ENCODE measurements around the gene PIGX. TPM values are rescaled to one million over a fixed set of nuclear protein-coding genes. Genes with fewer than 3 reads are reported as not detected.

Gene PIGX
- polyA plus RNA-seq, 1 donor from 2014 or later, result 116 TPM

DNA sequence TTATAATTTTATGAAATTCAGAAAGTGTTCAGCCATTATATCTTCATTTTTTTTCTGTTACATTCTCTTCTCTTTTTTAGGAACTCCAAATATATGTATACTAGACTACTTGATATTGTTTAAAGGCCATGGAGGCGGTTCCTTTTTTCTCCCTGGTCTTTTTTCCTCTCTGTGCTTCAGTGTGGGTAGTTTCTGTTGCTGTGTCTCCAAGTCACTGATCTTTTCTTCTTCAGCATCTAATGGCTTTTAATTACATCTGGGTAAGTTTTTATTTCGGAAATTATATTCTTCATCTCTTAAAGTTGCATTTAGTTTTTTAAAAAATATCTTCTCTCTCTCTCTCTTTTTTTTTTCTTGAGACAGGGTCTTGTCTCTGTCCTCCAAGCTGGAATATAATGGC lies 8.9 kb downstream of the PIGX start:
- Histone ChIP-seq H3K4me2 (ENCODE audit: low read length) (no peak overlapping the region), H3K4me3 (ENCODE audit: low read length) (no peak overlapping the region), H3K36me3 (ENCODE audit: insufficient read depth, low read length) (no peaks in the 10 kb centered on the region), H3K9me2 (ENCODE audit: insufficient read depth, low read length) (no peaks in the 10 kb centered on the region), H3K27ac (ENCODE audit: low read length) (no peak overlapping the region), H3F3A (ENCODE audit: insufficient read depth, low read length, poor library complexity, severe bottlenecking) (no peaks in the 10 kb centered on the region), H3K27me3 (ENCODE audit: insufficient read depth, low read depth, low read length) (no peaks in the 10 kb centered on the region), H3K9ac (ENCODE audit: low read length) (no peak overlapping the region), H3K79me2 (replicated peaks; ENCODE audit: insufficient read depth, low read length) (no peaks in the 10 kb centered on the region), H2AFZ (ENCODE audit: low read depth, low read length) (no peak overlapping the region), H3K9me3 (ENCODE audit: low read length) (no peaks in the 10 kb centered on the region), H4K20me1 (ENCODE audit: insufficient read depth) (no peaks in the 10 kb centered on the region)
- TF ChIP-seq EZH2 (IDR thresholded peaks at IDR 0.05; ENCODE audit: borderline replicate concordance, insufficient read depth, low read length, poor library complexity, severe bottlenecking), result no peak
- TF ChIP-seq TAF1 (IDR thresholded peaks at IDR 0.05; ENCODE audit: low read depth), result no peak
- no peak for TF ChIP-seq RAD21 (conservative IDR thresholded peaks at IDR 0.05)
- no peak for TF ChIP-seq SMC3 (conservative IDR thresholded peaks at IDR 0.05; ENCODE audit: poor library complexity)
- no peak for TF ChIP-seq POLR2AphosphoS5 (IDR thresholded peaks at IDR 0.05)
- TF ChIP-seq, protein P1, sequence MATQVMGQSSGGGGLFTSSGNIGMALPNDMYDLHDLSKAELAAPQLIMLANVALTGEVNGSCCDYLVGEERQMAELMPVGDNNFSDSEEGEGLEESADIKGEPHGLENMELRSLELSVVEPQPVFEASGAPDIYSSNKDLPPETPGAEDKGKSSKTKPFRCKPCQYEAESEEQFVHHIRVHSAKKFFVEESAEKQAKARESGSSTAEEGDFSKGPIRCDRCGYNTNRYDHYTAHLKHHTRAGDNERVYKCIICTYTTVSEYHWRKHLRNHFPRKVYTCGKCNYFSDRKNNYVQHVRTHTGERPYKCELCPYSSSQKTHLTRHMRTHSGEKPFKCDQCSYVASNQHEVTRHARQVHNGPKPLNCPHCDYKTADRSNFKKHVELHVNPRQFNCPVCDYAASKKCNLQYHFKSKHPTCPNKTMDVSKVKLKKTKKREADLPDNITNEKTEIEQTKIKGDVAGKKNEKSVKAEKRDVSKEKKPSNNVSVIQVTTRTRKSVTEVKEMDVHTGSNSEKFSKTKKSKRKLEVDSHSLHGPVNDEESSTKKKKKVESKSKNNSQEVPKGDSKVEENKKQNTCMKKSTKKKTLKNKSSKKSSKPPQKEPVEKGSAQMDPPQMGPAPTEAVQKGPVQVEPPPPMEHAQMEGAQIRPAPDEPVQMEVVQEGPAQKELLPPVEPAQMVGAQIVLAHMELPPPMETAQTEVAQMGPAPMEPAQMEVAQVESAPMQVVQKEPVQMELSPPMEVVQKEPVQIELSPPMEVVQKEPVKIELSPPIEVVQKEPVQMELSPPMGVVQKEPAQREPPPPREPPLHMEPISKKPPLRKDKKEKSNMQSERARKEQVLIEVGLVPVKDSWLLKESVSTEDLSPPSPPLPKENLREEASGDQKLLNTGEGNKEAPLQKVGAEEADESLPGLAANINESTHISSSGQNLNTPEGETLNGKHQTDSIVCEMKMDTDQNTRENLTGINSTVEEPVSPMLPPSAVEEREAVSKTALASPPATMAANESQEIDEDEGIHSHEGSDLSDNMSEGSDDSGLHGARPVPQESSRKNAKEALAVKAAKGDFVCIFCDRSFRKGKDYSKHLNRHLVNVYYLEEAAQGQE (IDR thresholded peaks at IDR 0.05; ENCODE audit: borderline replicate concordance), result no peak
- no peak for TF ChIP-seq MXI1 (conservative IDR thresholded peaks at IDR 0.05; ENCODE audit: poor library complexity, severe bottlenecking)
- TF ChIP-seq CTCF (IDR thresholded peaks at IDR 0.05; ENCODE audit: poor library complexity, severe bottlenecking), result no peak
- no peak for TF ChIP-seq EP300 (conservative IDR thresholded peaks at IDR 0.05; ENCODE audit: poor library complexity, severe bottlenecking)

DNA sequence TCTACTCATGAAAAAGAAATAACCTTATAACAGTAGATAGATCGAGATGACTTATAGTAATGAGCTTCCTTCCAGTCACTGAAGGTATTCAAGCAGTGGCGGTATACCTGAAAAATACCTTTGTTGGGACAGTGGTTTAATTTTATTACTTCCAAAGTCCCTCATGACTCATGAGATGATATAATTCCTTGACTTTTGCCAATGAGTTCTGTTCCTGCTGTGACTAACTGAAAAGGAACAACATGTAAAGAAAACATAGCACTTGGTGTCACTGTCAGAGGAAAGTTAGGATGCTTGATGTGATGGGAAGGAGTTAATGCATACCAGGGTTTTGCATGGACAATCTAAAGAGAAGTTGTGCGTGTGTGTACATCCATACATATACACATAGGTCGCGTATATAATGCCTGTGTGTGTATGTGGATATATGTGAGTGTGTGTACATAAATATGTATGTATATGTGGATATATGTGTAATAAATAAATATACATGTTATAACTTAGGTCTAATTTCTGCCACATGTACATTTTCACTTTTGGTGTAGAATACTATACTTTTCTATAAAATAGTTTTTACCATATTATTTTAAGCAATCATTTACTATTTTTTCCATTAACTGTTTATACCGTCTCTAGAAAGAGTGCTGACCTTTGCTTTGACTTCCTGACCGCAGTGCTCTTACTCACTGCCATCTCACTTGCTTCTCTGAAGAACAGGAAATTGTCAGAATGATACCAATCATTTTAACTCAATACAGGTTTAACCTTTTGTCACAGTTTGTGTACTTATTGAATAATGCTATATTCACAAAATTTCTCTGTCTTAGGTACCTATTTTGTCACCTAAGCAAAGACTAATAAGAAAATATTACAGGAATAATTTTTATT lies 14.9 kb downstream of the PIGX start:
- H3K4me3 ChIP-seq (ENCODE audit: low read length), result no peak overlapping the region
- no peaks in the 10 kb centered on the region for H3K79me2 ChIP-seq (replicated peaks; ENCODE audit: insufficient read depth, low read length)
- H3F3A ChIP-seq (ENCODE audit: insufficient read depth, low read length, poor library complexity, severe bottlenecking), result no peaks in the 10 kb centered on the region
- no peaks in the 10 kb centered on the region for H3K27me3 ChIP-seq (ENCODE audit: insufficient read depth, low read depth, low read length)
- no peak overlapping the region for H3K9ac ChIP-seq (ENCODE audit: low read length)
- no peaks in the 10 kb centered on the region for H4K20me1 ChIP-seq (ENCODE audit: insufficient read depth)
- no peak for TF ChIP-seq MXI1 (conservative IDR thresholded peaks at IDR 0.05; ENCODE audit: poor library complexity, severe bottlenecking)
- no peak for TF ChIP-seq SMC3 (conservative IDR thresholded peaks at IDR 0.05; ENCODE audit: poor library complexity)
- TF ChIP-seq EP300 (conservative IDR thresholded peaks at IDR 0.05; ENCODE audit: poor library complexity, severe bottlenecking), result no peak
- TF ChIP-seq POLR2AphosphoS5 (IDR thresholded peaks at IDR 0.05), result no peak
- no peak for TF ChIP-seq EZH2 (IDR thresholded peaks at IDR 0.05; ENCODE audit: borderline replicate concordance, insufficient read depth, low read length, poor library complexity, severe bottlenecking)
- TF ChIP-seq, protein P1 (IDR thresholded peaks at IDR 0.05; ENCODE audit: borderline replicate concordance), result no peak
- no peak for TF ChIP-seq CTCF (IDR thresholded peaks at IDR 0.05; ENCODE audit: poor library complexity, severe bottlenecking)
- TF ChIP-seq TAF1 (IDR thresholded peaks at IDR 0.05; ENCODE audit: low read depth), result no peak
- TF ChIP-seq RAD21 (conservative IDR thresholded peaks at IDR 0.05), result no peak
- H2AFZ ChIP-seq (ENCODE audit: low read depth, low read length), result no peak overlapping the region
- no peak overlapping the region for H3K4me2 ChIP-seq (ENCODE audit: low read length)
- H3K9me3 ChIP-seq (ENCODE audit: low read length), result no peaks in the 10 kb centered on the region
- H3K27ac ChIP-seq (ENCODE audit: low read length), result no peak overlapping the region
- no peaks in the 10 kb centered on the region for H3K9me2 ChIP-seq (ENCODE audit: insufficient read depth, low read length)
- no peaks in the 10 kb centered on the region for H3K36me3 ChIP-seq (ENCODE audit: insufficient read depth, low read length)

All from neural cell (in vitro differentiated cells).